Posterior cingulate gyrus (tissue), 11 donors: Measurements from ENCODE around the gene ZNF101.
"Not testable (repeated sequence)": the region's sequence is repeated elsewhere in the genome, so short reads cannot be mapped to it uniquely, and the experiment has no call there.

Source experiments
- DNase-seq, 10 donors: peaks; one replicate each; pipeline versions ENCODE4 v3.0.0 to v3.0.0-alpha.2; 2020 to 2021; ENCODE audit warnings: mixed read lengths in 3 of 10
- intact Hi-C: fragments of 100-400 bp; cut with DNase I; formaldehyde crosslinking; loops from one replicate; pipeline ENCODE4 v1.15.1; 2023

Gene ZNF101

GRCh38 chr19:19696386-19696785 is 27.7 kb downstream of the ZNF101 start:
- DNase-seq: no peak
- intact Hi-C loops: no loop called here

GRCh38 chr19:19697589-19697988 is 28.9 kb downstream of the ZNF101 start:
- intact Hi-C loops: no loop called here
- no peak for DNase-seq

- intact Hi-C loops, DNase-seq: not testable (repeated sequence)
These were observed 31.9 kb downstream of the ZNF101 start for GRCh38 chr19:19700493-19700892.

- DNase-seq: no peak
- intact Hi-C loops: no loop called here
These were observed 36.2 kb downstream of the ZNF101 start for GRCh38 chr19:19704836-19705235.

- no peak for DNase-seq
- intact Hi-C loops: no loop called here
These were observed 41.9 kb downstream of the ZNF101 start for GRCh38 chr19:19710506-19710905.

- DNase-seq: no peak
- intact Hi-C loops: no loop called here
These were observed 42.8 kb downstream of the ZNF101 start for GRCh38 chr19:19711306-19711933.

GRCh38 chr19:19711934-19712828 is 43.5 kb downstream of the ZNF101 start:
- no peak for DNase-seq
- intact Hi-C loops: no loop called here

- intact Hi-C loops: no loop called here
- DNase-seq: no peak
These were observed 51.2 kb downstream of the ZNF101 start for GRCh38 chr19:19719798-19720197.

- DNase-seq: no peak
- intact Hi-C loops: no loop called here
These were observed 53.3 kb downstream of the ZNF101 start for GRCh38 chr19:19721896-19722295.

GRCh38 chr19:19732579-19733501 is 64.2 kb downstream of the ZNF101 start, which contains the start of gene ZNF14:
ZNF14 (minus strand) TSS chr19:19733112; CDS start chr19:19732958, 154 bp downstream.
- peak; percentile 87 to 99 (median 92) for DNase-seq
- intact Hi-C loops: loop anchor here (5.0 to 10.0 kb wide), 2 partner anchors 58 to 134 kb away; partner anchors contain the start of gene ZNF253
